Measurements from ENCODE around the gene DOCK7. TPM values are rescaled to one million over a fixed set of nuclear protein-coding genes. Genes with fewer than 3 reads are reported as not detected.

Gene DOCK7
- total and polyA plus RNA-seq, 2 of the 8 experiments (the other 6 are each of a cell fraction or from before 2014, with no cell fraction given) = 10.2 to 33.7 TPM

GRCh38 chr1:62717483-62717882 is 29.3 kb upstream of the DOCK7 start (continued):
- no peak for TF ChIP-seq CHD7 (IDR thresholded peaks at IDR 0.05; ENCODE audit: insufficient replicate concordance, low read length)
- TF ChIP-seq CHD2 (IDR thresholded peaks at IDR 0.05; ENCODE audit: low read length) = no peak
- no peak for TF ChIP-seq NANOG (IDR thresholded peaks at IDR 0.05; ENCODE audit: insufficient read depth, low read depth, low read length, poor library complexity, severe bottlenecking)
- TF ChIP-seq RFX5 (IDR thresholded peaks at IDR 0.05; ENCODE audit: borderline replicate concordance, low read depth, low read length) = no peak
- no peak for TF ChIP-seq CEBPB (IDR thresholded peaks at IDR 0.05; ENCODE audit: low read depth, low read length)

Data from H1 (cell line).